Left lung (tissue), 10 donors: ENCODE measurements around the gene HAUS3. TPM values are rescaled to one million over a fixed set of nuclear protein-coding genes. Genes with fewer than 3 reads are reported as not detected.

ENCODE experiments used
- ATAC-seq: fragments of 200-7000 bp; cut with Tn5 transposase; one replicate; pipeline ENCODE4 v1.9.1; 2020; ENCODE audit warnings: moderate library complexity
- DNase-seq, 4 donors: peaks; one replicate each; pipeline ENCODE4 v3.0.0-alpha.2; 2013 to 2020
- H3K27ac ChIP-seq, 2 donors: fragments of 200-600 bp; sonication (generic) in 1 of 2; one replicate each; pipeline versions ENCODE4 v1.5.0 to v1.8.0; 2020 to 2021
- H3K27me3 ChIP-seq, 2 donors: fragments of 200-600 bp; sonication (generic) in 1 of 2; one replicate each; pipeline versions ENCODE4 v1.5.0 to v1.8.0; 2020 to 2021
- H3K36me3 ChIP-seq, 2 donors: fragments of 200-600 bp; sonication (generic) in 1 of 2; one replicate each; pipeline versions ENCODE4 v1.5.0 to v1.8.0; 2020 to 2021
- H3K4me1 ChIP-seq, 2 donors: fragments of 200-600 bp; one replicate each; pipeline ENCODE4 v1.8.0; 2021
- H3K4me3 ChIP-seq, 2 donors: fragments of 200-600 bp; sonication (generic) in 1 of 2; one replicate each; pipeline versions ENCODE4 v1.5.0 to v1.8.0; 2020 to 2021; ENCODE audit warnings: mild to moderate bottlenecking in 1 of 2
- H3K9me3 ChIP-seq, 2 donors: fragments of 200-600 bp; sonication (generic) in 1 of 2; one replicate each; pipeline versions ENCODE4 v1.5.0 to v1.8.0; 2020 to 2021
- intact Hi-C, 2 donors: fragments of 100-400 bp; cut with DNase I; formaldehyde crosslinking; loops; one replicate each; pipeline versions ENCODE4 v1.11.2 to v1.14.2; 2022
- polyA plus RNA-seq, 6 donors: library from polyadenylated mRNA; unstranded; fragments of 120-200 nt; gene quantifications; one replicate each; pipeline ENCODE4 v1.2.1, GENCODE V29; 2013; ENCODE audit not compliant: insufficient read length in 6 of 6
- total RNA-seq, 2 donors: library from RNA; stranded (reverse); fragmentation: NEBNext Ultra II Directional; extraction: Animal tissue kit (Norgen Biotek cat#: 25700); gene quantifications; one replicate each; pipeline ENCODE4 v1.2.1, GENCODE V29; 2021
- TF ChIP-seq, protein P1 (sequence below), 2 donors: fragments of 200-600 bp; sonication (generic) in 1 of 2; IDR thresholded peaks; one replicate each; pipeline versions ENCODE4 v1.5.0 to v1.8.0; 2021; ENCODE audit warnings: antibody characterized with exemption in 2 of 2
- donor health status: DM: no; HTN: yes; CAD: no.
- donor health status: DM: no; HTN: no; CAD: no.

HAUS3 gene
- total and polyA plus RNA-seq, 8 donors = 9.7 to 26.7 (median 23.2) TPM

DNA sequence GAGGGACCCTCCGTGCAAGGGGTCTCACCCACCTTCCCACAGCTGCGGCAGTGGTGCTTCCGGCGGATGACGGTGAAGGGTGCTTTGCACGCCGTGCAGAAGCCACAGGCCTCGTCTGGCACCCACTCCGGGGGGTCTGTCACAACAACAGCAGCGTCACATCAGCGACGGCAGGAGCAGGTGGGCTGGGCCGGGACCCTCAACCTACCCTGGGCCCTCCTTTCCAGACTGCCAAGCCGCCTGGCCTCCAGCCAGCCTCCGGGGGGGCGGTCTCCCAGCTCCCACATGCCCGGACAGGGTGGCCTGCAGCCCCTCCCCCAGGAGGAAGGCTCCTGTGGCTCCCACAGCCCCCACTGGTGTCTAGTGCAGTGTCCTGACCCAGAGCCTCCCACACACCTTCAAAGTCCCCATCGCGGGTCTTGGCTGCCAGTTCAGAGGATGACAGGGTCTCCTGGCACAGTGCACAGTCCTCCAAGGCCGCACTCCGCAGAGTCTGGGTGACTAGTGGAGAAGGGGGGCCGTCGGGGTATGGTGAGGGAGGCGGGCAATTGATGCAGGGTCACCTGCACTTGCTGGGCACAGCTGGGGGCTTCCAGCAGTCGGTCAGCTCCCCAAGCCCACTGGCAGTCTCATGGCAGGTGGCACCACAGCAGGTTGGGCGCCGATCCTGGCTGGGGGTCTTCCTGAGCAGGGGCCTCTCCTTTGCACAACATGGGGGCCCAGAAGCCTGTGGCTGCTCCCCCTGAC, 29.5 kb upstream of the HAUS3 start:
- Histone ChIP-seq H3K36me3 (no peaks in the 10 kb centered on the region), H3K4me1 (peaks cover 0 to under 1% of the 10 kb centered on the region in 2 donors), H3K4me3 (no peak overlapping the region), H3K27me3 (no peaks in the 10 kb centered on the region), H3K9me3 (no peaks in the 10 kb centered on the region), H3K27ac (no peak overlapping the region)
- DNase-seq (peak in 1 of 4 donors; percentile 64), ATAC-seq (no peak)
- TF ChIP-seq, protein P1, sequence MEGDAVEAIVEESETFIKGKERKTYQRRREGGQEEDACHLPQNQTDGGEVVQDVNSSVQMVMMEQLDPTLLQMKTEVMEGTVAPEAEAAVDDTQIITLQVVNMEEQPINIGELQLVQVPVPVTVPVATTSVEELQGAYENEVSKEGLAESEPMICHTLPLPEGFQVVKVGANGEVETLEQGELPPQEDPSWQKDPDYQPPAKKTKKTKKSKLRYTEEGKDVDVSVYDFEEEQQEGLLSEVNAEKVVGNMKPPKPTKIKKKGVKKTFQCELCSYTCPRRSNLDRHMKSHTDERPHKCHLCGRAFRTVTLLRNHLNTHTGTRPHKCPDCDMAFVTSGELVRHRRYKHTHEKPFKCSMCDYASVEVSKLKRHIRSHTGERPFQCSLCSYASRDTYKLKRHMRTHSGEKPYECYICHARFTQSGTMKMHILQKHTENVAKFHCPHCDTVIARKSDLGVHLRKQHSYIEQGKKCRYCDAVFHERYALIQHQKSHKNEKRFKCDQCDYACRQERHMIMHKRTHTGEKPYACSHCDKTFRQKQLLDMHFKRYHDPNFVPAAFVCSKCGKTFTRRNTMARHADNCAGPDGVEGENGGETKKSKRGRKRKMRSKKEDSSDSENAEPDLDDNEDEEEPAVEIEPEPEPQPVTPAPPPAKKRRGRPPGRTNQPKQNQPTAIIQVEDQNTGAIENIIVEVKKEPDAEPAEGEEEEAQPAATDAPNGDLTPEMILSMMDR (IDR thresholded peaks at IDR 0.05) = no peak
- intact Hi-C loops = no loop called here

- intact Hi-C loops = no loop called here
- peak in 1 of 4 donors; percentile 78 for DNase-seq
- TF ChIP-seq, protein P1 (IDR thresholded peaks at IDR 0.05) = no peak
Observed at GRCh38 chr4:2270341-2271165, 28.6 kb upstream of the HAUS3 start.

DNA sequence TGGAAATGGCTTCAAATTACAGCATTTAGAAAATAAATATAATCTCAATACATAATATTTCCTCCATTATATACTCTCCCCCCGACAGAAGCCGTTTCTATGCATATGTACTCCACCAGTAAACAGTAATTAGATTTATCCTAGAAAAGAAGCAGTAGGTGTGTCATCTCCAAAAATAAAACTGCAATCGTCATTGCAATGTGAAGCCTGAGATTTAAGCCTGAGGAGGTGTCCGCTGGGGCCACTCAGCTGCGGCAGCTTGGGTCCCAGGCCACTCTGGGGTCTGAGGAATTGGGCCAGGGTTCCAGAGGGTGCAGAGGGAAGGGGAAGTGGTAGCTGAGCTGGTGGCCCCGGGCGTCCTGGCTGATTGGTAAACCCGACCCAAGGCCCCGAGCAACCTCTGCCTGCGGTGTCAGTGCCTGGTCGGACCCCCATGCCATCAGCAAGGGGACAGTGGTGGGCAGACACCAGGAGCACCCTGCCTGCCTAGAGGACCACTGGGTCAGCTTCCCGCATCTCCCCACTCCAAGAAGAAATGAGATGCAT, 27.8 kb upstream of the HAUS3 start:
- Histone ChIP-seq H3K4me3 (no peak overlapping the region), H3K9me3 (no peaks in the 10 kb centered on the region), H3K4me1 (peaks cover 0 to 5% of the 10 kb centered on the region in 2 donors), H3K27ac (no peak overlapping the region), H3K36me3 (no peaks in the 10 kb centered on the region), H3K27me3 (no peaks in the 10 kb centered on the region)
- no peak for ATAC-seq
- TF ChIP-seq, protein P1 (IDR thresholded peaks at IDR 0.05) = no peak
- DNase-seq = peak in 1 of 4 donors; percentile 67
- intact Hi-C loops = no loop called here

More at GRCh38 chr4:2270341-2271165, 28.6 kb upstream of the HAUS3 start:
- Histone ChIP-seq H3K36me3 (no peaks in the 10 kb centered on the region), H3K4me3 (no peak overlapping the region), H3K27me3 (no peaks in the 10 kb centered on the region), H3K9me3 (no peaks in the 10 kb centered on the region), H3K4me1 (peaks cover 0 to 5% of the 10 kb centered on the region in 2 donors), H3K27ac (no peak overlapping the region)
- no peak for ATAC-seq

DNA sequence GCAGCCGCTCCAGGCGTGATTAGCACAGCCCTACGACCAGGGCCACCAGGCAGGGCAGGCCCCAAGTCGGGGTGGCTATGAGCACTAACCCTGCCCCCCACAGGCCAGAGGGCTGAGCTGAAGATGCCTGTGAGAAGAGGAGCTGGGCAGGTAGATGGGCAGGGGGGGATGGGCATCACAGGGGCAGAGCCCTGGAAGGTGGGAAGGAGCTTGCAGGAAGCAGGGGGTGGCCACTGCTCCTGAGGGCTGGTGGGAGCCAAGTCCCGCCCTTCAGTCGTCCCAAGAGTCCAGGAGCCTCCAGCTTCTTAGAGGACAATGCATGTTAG, 27.2 kb upstream of the HAUS3 start:
- H3K27ac ChIP-seq = no peak overlapping the region
- DNase-seq (peak in 1 of 4 donors; percentile 72), ATAC-seq (no peak)
- intact Hi-C loops = no loop called here
- H3K36me3 ChIP-seq = no peaks in the 10 kb centered on the region
- TF ChIP-seq, protein P1 (IDR thresholded peaks at IDR 0.05) = no peak
- H3K4me3 ChIP-seq = no peak overlapping the region
- no peaks in the 10 kb centered on the region for H3K9me3 ChIP-seq
- no peaks in the 10 kb centered on the region for H3K27me3 ChIP-seq
- peaks cover 0 to 5% of the 10 kb centered on the region in 2 donors for H3K4me1 ChIP-seq
